IPS DF 6.9 (cell line): ENCODE measurements around the gene SNRPD2.

Experiments
- DNase-seq: peaks from one replicate; pipeline ENCODE4 v3.0.0-alpha.2; 2013; ENCODE audit warnings: low read depth, low spot score
- H3K27ac ChIP-seq: one replicate; pipeline ENCODE4 v1.5.1; 2013; ENCODE audit warnings: low read length, control low read depth
- H3K27me3 ChIP-seq: 2 replicates; pipeline ENCODE4 v1.6.1; 2013; ENCODE audit warnings: mild to moderate bottlenecking, low read length; ENCODE audit not compliant: control insufficient read depth, insufficient read depth
- H3K36me3 ChIP-seq: 2 replicates; pipeline ENCODE4 v1.6.1; 2013; ENCODE audit warnings: low read length; ENCODE audit not compliant: control insufficient read depth, insufficient read depth
- H3K4me1 ChIP-seq: 2 replicates; pipeline ENCODE4 v1.6.1; 2013; ENCODE audit warnings: low read length; ENCODE audit not compliant: control insufficient read depth, insufficient read depth
- H3K4me3 ChIP-seq: 2 replicates; pipeline ENCODE4 v1.5.1; 2013; ENCODE audit warnings: mild to moderate bottlenecking, low read length
- H3K9me3 ChIP-seq: 2 replicates; pipeline ENCODE4 v1.6.1; 2013; ENCODE audit warnings: low read length, inconsistent platforms; ENCODE audit not compliant: control insufficient read depth, insufficient read depth
- WGBS: extraction: QIAGEN DNeasy Blood & Tissue Kit; methylation state at CpG from one replicate; pipeline ENCODE4 v1.1.7; 2013; ENCODE audit warnings: mixed read lengths, missing lambda C conversion rate; ENCODE audit not compliant: insufficient read length, insufficient coverage; 5-methylcytosine and 5-hydroxymethylcytosine counted together

The SNRPD2 gene

GRCh38 chr19:45717131-45717982, 25.6 kb upstream of the SNRPD2 start:
- no CpG with 5 or more reads among the region's 51 CpGs for WGBS
- no peaks in the 10 kb centered on the region for H3K9me3 ChIP-seq
- H3K36me3 ChIP-seq: peaks cover 5% of the 10 kb centered on the region
- H3K27me3 ChIP-seq: no peaks in the 10 kb centered on the region
- peak overlapping the region; percentile 72; the same call in 1 of the 2 replicates for H3K4me3 ChIP-seq
- no peak overlapping the region for H3K27ac ChIP-seq
- H3K4me1 ChIP-seq: peaks cover 2% of the 10 kb centered on the region; the same call in 1 of the 2 replicates
- DNase-seq: peak; percentile 98

- WGBS: 100% methylated on average over 3 of the region's 24 CpGs
Measured at GRCh38 chr19:45716359-45717130, 24.8 kb upstream of the SNRPD2 start.

DNA sequence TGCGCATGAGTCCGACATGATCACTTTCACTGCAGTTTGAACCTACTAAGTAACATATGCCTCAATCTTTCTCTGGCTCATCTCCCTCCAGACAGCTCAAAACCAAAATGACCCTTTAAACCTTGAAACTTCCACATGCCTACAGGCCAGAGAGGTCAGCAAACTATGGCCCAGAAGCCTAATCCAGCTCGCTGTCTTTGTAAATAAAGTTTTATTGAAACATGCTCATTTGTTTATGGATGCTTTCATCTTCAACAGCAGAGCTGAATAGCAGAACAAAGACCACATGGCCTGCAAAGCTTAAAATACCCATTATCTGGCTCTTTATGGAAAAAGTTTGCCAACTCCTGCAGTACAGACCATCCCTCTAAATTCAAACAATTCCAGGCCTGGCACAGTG, 23.4 kb upstream of the SNRPD2 start:
- peaks cover 9% of the 10 kb centered on the region for H3K36me3 ChIP-seq
- H3K4me1 ChIP-seq: peaks cover 2% of the 10 kb centered on the region; the same call in 1 of the 2 replicates
- no peak for DNase-seq
- no peak overlapping the region for H3K4me3 ChIP-seq
- H3K27ac ChIP-seq: no peak overlapping the region
- no peaks in the 10 kb centered on the region for H3K9me3 ChIP-seq
- no peaks in the 10 kb centered on the region for H3K27me3 ChIP-seq
- WGBS: no CpG with 5 or more reads among the region's 3 CpGs

More at GRCh38 chr19:45716359-45717130, 24.8 kb upstream of the SNRPD2 start:
- no peaks in the 10 kb centered on the region for H3K27me3 ChIP-seq
- H3K36me3 ChIP-seq: peaks cover 9% of the 10 kb centered on the region
- no peaks in the 10 kb centered on the region for H3K9me3 ChIP-seq
- DNase-seq: no peak
- H3K4me3 ChIP-seq: peak overlapping the region; percentile 72; the same call in 1 of the 2 replicates
- H3K4me1 ChIP-seq: peaks cover 2% of the 10 kb centered on the region; the same call in 1 of the 2 replicates
- no peak overlapping the region for H3K27ac ChIP-seq

GRCh38 chr19:45713141-45713540, 21.4 kb upstream of the SNRPD2 start:
- Histone ChIP-seq H3K4me3 (no peak overlapping the region), H3K27ac (no peak overlapping the region), H3K36me3 (peaks cover 9% of the 10 kb centered on the region), H3K9me3 (no peaks in the 10 kb centered on the region), H3K27me3 (no peaks in the 10 kb centered on the region), H3K4me1 (peaks cover 1% of the 10 kb centered on the region; the same call in 1 of the 2 replicates)
- WGBS: no CpG with 5 or more reads among the region's 15 CpGs
- DNase-seq: no peak

DNA sequence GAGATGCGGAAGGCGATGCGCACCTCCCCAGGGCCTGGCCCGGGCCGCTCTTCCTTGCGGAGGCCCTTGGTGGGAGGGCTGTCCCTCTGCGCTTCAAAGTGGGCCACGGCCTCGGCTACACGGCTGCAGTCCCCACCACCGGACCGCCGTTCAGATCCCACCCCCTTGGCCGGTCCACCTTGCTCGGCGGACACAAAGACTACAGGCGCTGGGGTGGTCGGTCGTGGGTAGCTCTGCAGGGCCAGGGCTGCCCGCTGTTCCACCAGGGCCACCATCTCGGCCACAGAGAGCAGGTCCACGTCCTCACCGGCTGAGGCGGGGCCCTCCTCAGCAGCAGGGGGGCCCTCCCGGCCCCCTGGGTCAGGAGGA, 20.9 kb upstream of the SNRPD2 start:
- H3K27ac ChIP-seq: no peak overlapping the region
- no CpG with 5 or more reads among the region's 25 CpGs for WGBS
- H3K4me3 ChIP-seq: no peak overlapping the region
- no peak for DNase-seq
- H3K36me3 ChIP-seq: peaks cover 9% of the 10 kb centered on the region
- H3K4me1 ChIP-seq: no peaks in the 10 kb centered on the region
- H3K9me3 ChIP-seq: no peaks in the 10 kb centered on the region
- no peaks in the 10 kb centered on the region for H3K27me3 ChIP-seq

GRCh38 chr19:45711851-45712698, 20.3 kb upstream of the SNRPD2 start:
- Histone ChIP-seq H3K27me3 (no peaks in the 10 kb centered on the region), H3K9me3 (no peaks in the 10 kb centered on the region), H3K36me3 (peaks cover 9% of the 10 kb centered on the region), H3K27ac (no peak overlapping the region), H3K4me1 (no peaks in the 10 kb centered on the region), H3K4me3 (no peak overlapping the region)
- no peak for DNase-seq
- WGBS: no CpG with 5 or more reads among the region's 76 CpGs

DNA sequence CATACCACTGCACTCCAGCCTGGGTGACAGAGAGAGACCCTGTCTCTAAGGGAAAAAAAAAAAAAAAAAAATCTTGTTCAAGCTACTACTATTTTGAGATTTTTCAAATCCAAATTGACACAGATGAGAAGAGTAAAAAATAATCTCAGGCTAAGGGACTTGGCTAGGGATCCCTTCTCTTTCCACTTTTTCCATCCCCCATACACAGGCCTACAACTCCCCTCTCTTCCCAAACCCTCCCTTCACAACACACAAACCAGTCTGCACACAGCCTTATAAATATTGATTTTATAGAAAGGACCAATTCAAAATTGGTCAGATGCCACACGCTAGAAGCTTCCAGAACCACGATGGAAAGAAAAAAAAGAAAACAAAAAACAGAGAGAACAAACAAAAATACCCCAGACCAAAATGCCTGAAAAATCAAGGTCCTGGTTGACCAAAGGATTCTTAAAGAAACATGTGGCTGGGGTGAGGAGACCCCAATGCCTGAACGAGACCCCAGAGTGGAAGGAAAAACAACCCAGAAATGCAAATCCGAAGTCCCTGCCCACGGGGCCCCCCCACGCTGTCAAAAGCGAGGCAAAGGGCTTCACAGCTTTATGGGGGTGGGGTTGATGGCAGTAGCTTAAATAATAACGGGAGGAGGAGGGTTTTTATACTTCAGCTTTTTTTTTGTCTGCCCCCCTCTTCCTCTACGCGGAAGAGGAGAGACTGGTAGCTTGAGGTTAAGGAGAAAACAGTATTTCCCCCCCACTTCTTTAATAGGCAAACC, 18.8 kb upstream of the SNRPD2 start:
- Histone ChIP-seq H3K27me3 (no peaks in the 10 kb centered on the region), H3K4me1 (no peaks in the 10 kb centered on the region), H3K27ac (no peak overlapping the region), H3K36me3 (peaks cover 9% of the 10 kb centered on the region), H3K9me3 (no peaks in the 10 kb centered on the region), H3K4me3 (no peak overlapping the region)
- no peak for DNase-seq
- WGBS: no CpG with 5 or more reads among the region's 10 CpGs

GRCh38 chr19:45705710-45706415, 14.1 kb upstream of the SNRPD2 start:
- Histone ChIP-seq H3K4me1 (no peaks in the 10 kb centered on the region), H3K4me3 (no peak overlapping the region), H3K36me3 (peaks cover 18% of the 10 kb centered on the region), H3K9me3 (no peaks in the 10 kb centered on the region; the same call in 1 of the 2 replicates), H3K27me3 (no peaks in the 10 kb centered on the region), H3K27ac (no peak overlapping the region)
- no CpG with 5 or more reads among the region's 12 CpGs for WGBS
- DNase-seq: no peak

- no peaks in the 10 kb centered on the region; the same call in 1 of the 2 replicates for H3K9me3 ChIP-seq
- no CpG with 5 or more reads among the region's 9 CpGs for WGBS
- DNase-seq: no peak
- no peak overlapping the region for H3K27ac ChIP-seq
- peaks cover 19% of the 10 kb centered on the region for H3K36me3 ChIP-seq
- no peaks in the 10 kb centered on the region for H3K4me1 ChIP-seq
- no peaks in the 10 kb centered on the region for H3K27me3 ChIP-seq
- H3K4me3 ChIP-seq: no peak overlapping the region
Measured at GRCh38 chr19:45705115-45705514, 13.4 kb upstream of the SNRPD2 start.
